HCT116 (cell line): ENCODE results near the gene ARHGAP36. TPM values are rescaled to one million over a fixed set of nuclear protein-coding genes. Genes with fewer than 3 reads are reported as not detected.
A peak's percentile ranks its signal among the peaks of the same experiment; 100 is the strongest.

Experiments
- ATAC-seq: fragments of 200-7000 bp; cut with Tn5 transposase; 2 replicates; pipeline ENCODE4 v1.9.1; 2020; ENCODE audit warnings: mild to moderate bottlenecking, moderate library complexity
- BruUV-seq: library from RNA; stranded (reverse); fragments of 400-500 nt; replicated peaks from 2 replicates; lab custom pipeline; 2021; lab: Mats Ljungman, UMichigan
- CTCF ChIA-PET: fragments of 300-600 bp; sonication (Branson Sonifier 250); formaldehyde crosslinking; loops from one replicate; lab custom pipeline; 2021; ENCODE audit warnings: antibody characterized with exemption; lab: Charles Lee
- POLR2A ChIA-PET: fragments of 300-600, 350-600 bp; sonication (Branson Sonifier 250); formaldehyde crosslinking; loops from one replicate; lab custom pipeline; 2021; ENCODE audit warnings: antibody characterized with exemption; lab: Charles Lee
- RAD21 ChIA-PET, 2 experiments: fragments of 300-600 bp; sonication (Branson Sonifier 250); formaldehyde crosslinking; loops; one replicate each; lab custom pipeline; 2023; ENCODE audit warnings: low total read pairs in 2 of 2; ENCODE audit not compliant: uncharacterized antibody in 2 of 2, unreplicated experiment in 2 of 2, low non-redundant PET in 1 of 2; lab: Charles Lee
- DNase-seq: peaks from one replicate; pipeline ENCODE4 v3.0.0-alpha.2; 2010; ENCODE audit warnings: low read depth, low spot score
- H2AFZ ChIP-seq: fragments of 200-600 bp; shearing (Covaris generic), sonication (generic); 2 replicates; pipeline ENCODE4 v1.6.1; 2017; ENCODE audit warnings: low read depth, mixed run types, mixed read lengths, antibody characterized with exemption, low read length; ENCODE audit not compliant: poor library complexity, severe bottlenecking
- H3K27ac ChIP-seq: 2 replicates; pipeline ENCODE4 v1.5.1; 2012; ENCODE audit warnings: low read depth, low read length
- H3K27me3 ChIP-seq: fragments of 200-600 bp; sonication (generic); 2 replicates; pipeline ENCODE4 v1.6.1; 2016; ENCODE audit warnings: mixed run types, low read length, mixed read lengths; ENCODE audit not compliant: insufficient read depth
- H3K36me3 ChIP-seq, 2 experiments: fragments of 200-500 bp in 1 of 2; fragments of 200-600 bp in 1 of 2; sonication (Bioruptor generic) in 1 of 2; sonication (generic) in 1 of 2; 2 replicates each; pipeline versions ENCODE4 v1.5.1 to v1.6.1; 2014 to 2016; ENCODE audit warnings: low read length in 2 of 2, inconsistent platforms in 1 of 2, mixed read lengths in 1 of 2, mixed run types in 1 of 2; ENCODE audit not compliant: insufficient read depth in 2 of 2, control insufficient read depth in 1 of 2
- H3K4me1 ChIP-seq, 2 experiments: fragments of 200-600 bp in 1 of 2; sonication (generic) in 1 of 2; 2 replicates each; pipeline versions ENCODE4 v1.5.1 to v1.6.1; 2012 to 2017; ENCODE audit warnings: low read length in 2 of 2, inconsistent platforms in 1 of 2, mild to moderate bottlenecking in 1 of 2, mixed read lengths in 1 of 2, mixed run types in 1 of 2, moderate library complexity in 1 of 2; ENCODE audit not compliant: insufficient read depth in 2 of 2, control insufficient read depth in 1 of 2
- H3K4me2 ChIP-seq: fragments of 200-600 bp; sonication (generic); 2 replicates; pipeline ENCODE4 v1.6.1; 2017; ENCODE audit warnings: mixed run types, low read length, mixed read lengths
- H3K4me3 ChIP-seq, 2 experiments: fragments of 200-600 bp in 1 of 2; sonication (generic) in 1 of 2; replicated peaks in 1 of 2; 2 replicates each; pipeline ENCODE4 v1.5.1; 2011 to 2016; ENCODE audit warnings: low read length in 2 of 2, control low read depth in 1 of 2, low read depth in 1 of 2, mild to moderate bottlenecking in 1 of 2, mixed read lengths in 1 of 2, mixed run types in 1 of 2
- H3K79me2 ChIP-seq: fragments of 200-600 bp; sonication (generic); 2 replicates; pipeline ENCODE4 v1.6.1; 2017; ENCODE audit warnings: mild to moderate bottlenecking, mixed run types, low read length, moderate library complexity, mixed read lengths; ENCODE audit not compliant: insufficient read depth
- H3K9ac ChIP-seq: fragments of 200-600 bp; sonication (generic); 2 replicates; pipeline ENCODE4 v1.6.1; 2016; ENCODE audit warnings: low read length, mixed read lengths
- H3K9me2 ChIP-seq: fragments of 200-600 bp; sonication (generic), shearing (Covaris generic); 2 replicates; pipeline ENCODE4 v1.6.1; 2017; ENCODE audit warnings: mixed run types, mild to moderate bottlenecking, moderate library complexity; ENCODE audit not compliant: insufficient read depth
- H3K9me3 ChIP-seq, 2 experiments: fragments of 200-500 bp in 1 of 2; fragments of 200-600 bp in 1 of 2; sonication (Bioruptor generic) in 1 of 2; sonication (generic) in 1 of 2; 2 replicates each; pipeline ENCODE4 v1.6.1; 2014 to 2017; ENCODE audit warnings: low read length in 2 of 2, mixed read lengths in 2 of 2, inconsistent platforms in 1 of 2, low read depth in 1 of 2, mild to moderate bottlenecking in 1 of 2, mixed run types in 1 of 2, moderate library complexity in 1 of 2; ENCODE audit not compliant: control insufficient read depth in 1 of 2, insufficient read depth in 1 of 2
- H4K20me1 ChIP-seq: fragments of 200-600 bp; sonication (generic), shearing (Covaris generic); 2 replicates; pipeline ENCODE4 v1.6.1; 2017; ENCODE audit warnings: mixed run types, mild to moderate bottlenecking, moderate library complexity; ENCODE audit not compliant: insufficient read depth
- CTCF ChIP-seq, 3 experiments: fragments of 200-600 bp in 1 of 3; sonication (generic) in 1 of 3; IDR thresholded peaks in 2 of 3; conservative IDR thresholded peaks in 1 of 3; 2 replicates each; pipeline ENCODE4 v1.5.1; 2012 to 2017; ENCODE audit warnings: low read depth in 2 of 3, low read length in 2 of 3, antibody characterized with exemption in 1 of 3, borderline replicate concordance in 1 of 3, control low read depth in 1 of 3, mild to moderate bottlenecking in 1 of 3, mixed read lengths in 1 of 3, mixed run types in 1 of 3, moderate library complexity in 1 of 3; ENCODE audit not compliant: insufficient read depth in 1 of 3
- EGR1 ChIP-seq: IDR thresholded peaks from 2 replicates; pipeline ENCODE4 v1.6.1; 2012; ENCODE audit warnings: low read depth
- FOSL1 ChIP-seq: IDR thresholded peaks from 2 replicates; pipeline ENCODE4 v1.6.1; 2012; ENCODE audit warnings: low read depth
- POLR2AphosphoS5 ChIP-seq: IDR thresholded peaks from 2 replicates; pipeline ENCODE4 v1.6.1; 2011; ENCODE audit warnings: mild to moderate bottlenecking, low read depth, low read length, moderate library complexity
- RAD21 ChIP-seq: IDR thresholded peaks from 2 replicates; pipeline ENCODE4 v1.6.1; 2012; ENCODE audit warnings: low read depth, mild to moderate bottlenecking
- SP1 ChIP-seq: IDR thresholded peaks from 2 replicates; pipeline ENCODE4 v1.6.1; 2012; ENCODE audit warnings: low read depth
- TCF7L2 ChIP-seq: IDR thresholded peaks from 2 replicates; pipeline ENCODE4 v1.7.0; 2011; ENCODE audit warnings: borderline replicate concordance, inconsistent platforms; ENCODE audit not compliant: insufficient read depth, insufficient read length; ENCODE audit errors: extremely low read depth
- ZNF274 ChIP-seq: fragments of 200-500 bp; sonication (Bioruptor generic); IDR thresholded peaks from 2 replicates; pipeline ENCODE4 v1.6.1; 2014; ENCODE audit warnings: mild to moderate bottlenecking, low read depth, low read length, inconsistent platforms
- intact Hi-C: fragments of 100-400 bp; cut with micrococcal nuclease; formaldehyde crosslinking; loops from 2 replicates; pipeline ENCODE4 v1.10.0; 2022
- total RNA-seq: library from RNA; stranded (reverse); gene quantifications from one replicate; pipeline ENCODE4 v1.2.1, GENCODE V29; 2021; ENCODE audit not compliant: unreplicated experiment
- TF ChIP-seq, protein P1 (sequence below): IDR thresholded peaks from 2 replicates; pipeline ENCODE4 v1.6.1; 2012
- TF ChIP-seq, protein P2 (sequence below): IDR thresholded peaks from 2 replicates; pipeline ENCODE4 v1.6.1; 2012; ENCODE audit warnings: low read depth

Gene ARHGAP36
- total RNA-seq, 1 experiment from 2014 or later = not detected

DNA sequence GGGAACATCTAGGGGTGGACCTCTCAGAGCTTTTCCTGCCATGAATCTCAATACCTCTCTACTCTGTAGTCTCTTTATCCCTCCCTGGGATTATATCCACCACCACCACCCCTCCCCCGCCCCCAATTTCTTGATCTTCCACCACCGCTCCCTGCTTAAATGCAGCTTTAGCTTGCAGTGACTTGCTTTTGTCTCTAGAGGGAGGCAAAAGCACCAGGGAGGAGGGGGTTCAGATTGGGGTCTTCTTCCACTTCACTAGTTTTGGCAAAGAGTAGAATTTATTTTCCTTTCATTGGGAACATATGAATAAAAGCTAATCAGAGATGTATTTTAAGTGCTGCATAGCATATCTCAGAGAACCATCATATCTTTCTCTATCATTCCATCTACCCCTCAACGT lies 5.5 kb downstream of the ARHGAP36 start:
- DNase-seq = no peak
- H3K27me3 ChIP-seq = peaks cover 4% of the 10 kb centered on the region; the same call in 1 of the 2 replicates
- no TSS peak for BruUV-seq
- H3K79me2 ChIP-seq = no peaks in the 10 kb centered on the region
- no peaks in the 10 kb centered on the region for H4K20me1 ChIP-seq
- no peak overlapping the region for H3K27ac ChIP-seq
- H3K9ac ChIP-seq = no peak overlapping the region
- no peak overlapping the region for H2AFZ ChIP-seq
- ATAC-seq = no peak
- CTCF ChIA-PET = no interaction called here
- POLR2A ChIA-PET = no interaction called here
- H3K9me2 ChIP-seq = no peaks in the 10 kb centered on the region
- peak; percentile 10; the same call in 1 of the 2 replicates for TF ChIP-seq RAD21
- TF ChIP-seq EGR1 = no peak
- peak; percentile 3 to 41 (median 40); a peak in 2 of 6 replicates for TF ChIP-seq CTCF (IDR thresholded peaks at IDR 0.05 in 2 of 3, conservative IDR thresholded peaks at IDR 0.05 in 1 of 3; ENCODE audit: borderline replicate concordance in 1 of 3, insufficient read depth in 1 of 3, low read depth in 2 of 3, low read length in 2 of 3)
- TF ChIP-seq, all 23 proteins: peak for 2
- RAD21 ChIA-PET = no interaction called here
- no peak overlapping the region for H3K4me3 ChIP-seq
- no peaks in the 10 kb centered on the region for H3K4me1 ChIP-seq
- intact Hi-C loops = loop anchor here (10.0 kb wide), 1 partner anchor 611 kb away; no protein-coding TSS in a partner anchor
- H3K4me2 ChIP-seq = no peak overlapping the region
- H3K9me3 ChIP-seq = no peaks in the 10 kb centered on the region
- no peaks in the 10 kb centered on the region for H3K36me3 ChIP-seq

- TF ChIP-seq SP1 (no peak), TCF7L2 (no peak), FOSL1 (no peak), POLR2AphosphoS5 (no peak), ZNF274 (no peak)
- TF ChIP-seq, protein P1, sequence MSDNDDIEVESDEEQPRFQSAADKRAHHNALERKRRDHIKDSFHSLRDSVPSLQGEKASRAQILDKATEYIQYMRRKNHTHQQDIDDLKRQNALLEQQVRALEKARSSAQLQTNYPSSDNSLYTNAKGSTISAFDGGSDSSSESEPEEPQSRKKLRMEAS = no peak
- TF ChIP-seq, protein P2, sequence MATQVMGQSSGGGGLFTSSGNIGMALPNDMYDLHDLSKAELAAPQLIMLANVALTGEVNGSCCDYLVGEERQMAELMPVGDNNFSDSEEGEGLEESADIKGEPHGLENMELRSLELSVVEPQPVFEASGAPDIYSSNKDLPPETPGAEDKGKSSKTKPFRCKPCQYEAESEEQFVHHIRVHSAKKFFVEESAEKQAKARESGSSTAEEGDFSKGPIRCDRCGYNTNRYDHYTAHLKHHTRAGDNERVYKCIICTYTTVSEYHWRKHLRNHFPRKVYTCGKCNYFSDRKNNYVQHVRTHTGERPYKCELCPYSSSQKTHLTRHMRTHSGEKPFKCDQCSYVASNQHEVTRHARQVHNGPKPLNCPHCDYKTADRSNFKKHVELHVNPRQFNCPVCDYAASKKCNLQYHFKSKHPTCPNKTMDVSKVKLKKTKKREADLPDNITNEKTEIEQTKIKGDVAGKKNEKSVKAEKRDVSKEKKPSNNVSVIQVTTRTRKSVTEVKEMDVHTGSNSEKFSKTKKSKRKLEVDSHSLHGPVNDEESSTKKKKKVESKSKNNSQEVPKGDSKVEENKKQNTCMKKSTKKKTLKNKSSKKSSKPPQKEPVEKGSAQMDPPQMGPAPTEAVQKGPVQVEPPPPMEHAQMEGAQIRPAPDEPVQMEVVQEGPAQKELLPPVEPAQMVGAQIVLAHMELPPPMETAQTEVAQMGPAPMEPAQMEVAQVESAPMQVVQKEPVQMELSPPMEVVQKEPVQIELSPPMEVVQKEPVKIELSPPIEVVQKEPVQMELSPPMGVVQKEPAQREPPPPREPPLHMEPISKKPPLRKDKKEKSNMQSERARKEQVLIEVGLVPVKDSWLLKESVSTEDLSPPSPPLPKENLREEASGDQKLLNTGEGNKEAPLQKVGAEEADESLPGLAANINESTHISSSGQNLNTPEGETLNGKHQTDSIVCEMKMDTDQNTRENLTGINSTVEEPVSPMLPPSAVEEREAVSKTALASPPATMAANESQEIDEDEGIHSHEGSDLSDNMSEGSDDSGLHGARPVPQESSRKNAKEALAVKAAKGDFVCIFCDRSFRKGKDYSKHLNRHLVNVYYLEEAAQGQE = peak; percentile 21; the same call in 1 of the 2 replicates
- ChIA-PET RAD21 (no interaction called here), CTCF (no interaction called here), POLR2A (no interaction called here)
- H3K36me3 ChIP-seq = no peaks in the 10 kb centered on the region
- intact Hi-C loops = loop anchor here (10.0 kb wide), 1 partner anchor 609 kb away; no protein-coding TSS in a partner anchor
- H3K9ac ChIP-seq = no peak overlapping the region
- H3K9me3 ChIP-seq = no peaks in the 10 kb centered on the region
- H4K20me1 ChIP-seq = no peaks in the 10 kb centered on the region
- H2AFZ ChIP-seq = no peak overlapping the region
- no peaks in the 10 kb centered on the region for H3K9me2 ChIP-seq
- no peak for DNase-seq
- no peaks in the 10 kb centered on the region for H3K79me2 ChIP-seq
- H3K27ac ChIP-seq = no peak overlapping the region
- H3K27me3 ChIP-seq = peaks cover 4% of the 10 kb centered on the region; the same call in 1 of the 2 replicates
- no peak overlapping the region for H3K4me2 ChIP-seq
- no peak overlapping the region for H3K4me3 ChIP-seq
- BruUV-seq = no TSS peak
- H3K4me1 ChIP-seq = no peaks in the 10 kb centered on the region
- ATAC-seq = no peak
These were observed 8.1 kb downstream of the ARHGAP36 start for GRCh38 chrX:131066237-131066636.
